Measurements from ENCODE around the gene UHMK1. TPM values are rescaled to one million over a fixed set of nuclear protein-coding genes. Genes with fewer than 3 reads are reported as not detected.

Gene UHMK1
- total RNA-seq, 1 experiment from 2014 or later = 75.1 TPM

GRCh38 chr1:162568802-162569201 is 71.2 kb downstream of the UHMK1 start:
- DNase-seq (ENCODE audit: low read depth, low spot score) = no peak
- intact Hi-C loops (cut with micrococcal nuclease) = loop anchor here (10.0 kb wide), 1 partner anchor 214 kb away; no protein-coding TSS in a partner anchor
- Histone ChIP-seq H3K9me2 (ENCODE audit: insufficient read depth) (no peaks in the 10 kb centered on the region), H3K9me3 (ENCODE audit: control insufficient read depth in 1 of 2, insufficient read depth in 1 of 2, low read depth in 1 of 2, low read length in 2 of 2) (no peaks in the 10 kb centered on the region), H3K27me3 (ENCODE audit: insufficient read depth, low read length) (no peaks in the 10 kb centered on the region), H3K79me2 (ENCODE audit: insufficient read depth, low read length) (peaks cover 70% of the 10 kb centered on the region), H2AFZ (ENCODE audit: low read depth, low read length, poor library complexity, severe bottlenecking) (no peak overlapping the region), H3K4me2 (ENCODE audit: low read length) (no peak overlapping the region), H3K36me3 (ENCODE audit: control insufficient read depth in 1 of 2, insufficient read depth in 2 of 2, low read length in 2 of 2) (peaks cover 6 to 15% of the 10 kb centered on the region in 2 experiments; a peak in 2 of 4 replicates), H3K4me1 (ENCODE audit: control insufficient read depth in 1 of 2, insufficient read depth in 2 of 2, low read length in 2 of 2) (peaks cover 0 to 5% of the 10 kb centered on the region in 2 experiments; a peak in 1 of 4 replicates), H3K27ac (ENCODE audit: low read depth, low read length) (no peak overlapping the region), H3K9ac (ENCODE audit: low read length) (no peak overlapping the region), H3K4me3 (replicated peaks in 1 of 2; ENCODE audit: low read depth in 1 of 2, low read length in 2 of 2) (no peak overlapping the region), H4K20me1 (ENCODE audit: insufficient read depth) (peaks cover 4% of the 10 kb centered on the region; the same call in 1 of the 2 replicates)
- RAD21 ChIA-PET (ENCODE audit: low non-redundant PET in 1 of 2, low total read pairs in 2 of 2, uncharacterized antibody in 2 of 2, unreplicated experiment in 2 of 2) = no interaction called here
- no TSS peak for BruUV-seq (replicated peaks)
- no peak for ATAC-seq
- TF ChIP-seq CTCF (IDR thresholded peaks at IDR 0.05 in 2 of 3, conservative IDR thresholded peaks at IDR 0.05 in 1 of 3; ENCODE audit: borderline replicate concordance in 1 of 3, insufficient read depth in 1 of 3, low read depth in 2 of 3, low read length in 2 of 3) (no peak), EZH2 (IDR thresholded peaks at IDR 0.05) (no peak), SIN3A (IDR thresholded peaks at IDR 0.05; ENCODE audit: low read depth) (no peak), CBX3 (IDR thresholded peaks at IDR 0.05; ENCODE audit: low read depth) (no peak), SRF (IDR thresholded peaks at IDR 0.05; ENCODE audit: low read depth) (no peak), ZFX (IDR thresholded peaks at IDR 0.05) (no peak), YY1 (IDR thresholded peaks at IDR 0.05; ENCODE audit: extremely low read depth, insufficient replicate concordance, low read depth, low read length) (no peak), EZH2phosphoT487 (IDR thresholded peaks at IDR 0.05; ENCODE audit: borderline replicate concordance) (no peak), FOSL1 (IDR thresholded peaks at IDR 0.05; ENCODE audit: low read depth) (no peak), ELF1 (IDR thresholded peaks at IDR 0.05; ENCODE audit: borderline replicate concordance, low read depth) (no peak)
- TF ChIP-seq, protein P1, sequence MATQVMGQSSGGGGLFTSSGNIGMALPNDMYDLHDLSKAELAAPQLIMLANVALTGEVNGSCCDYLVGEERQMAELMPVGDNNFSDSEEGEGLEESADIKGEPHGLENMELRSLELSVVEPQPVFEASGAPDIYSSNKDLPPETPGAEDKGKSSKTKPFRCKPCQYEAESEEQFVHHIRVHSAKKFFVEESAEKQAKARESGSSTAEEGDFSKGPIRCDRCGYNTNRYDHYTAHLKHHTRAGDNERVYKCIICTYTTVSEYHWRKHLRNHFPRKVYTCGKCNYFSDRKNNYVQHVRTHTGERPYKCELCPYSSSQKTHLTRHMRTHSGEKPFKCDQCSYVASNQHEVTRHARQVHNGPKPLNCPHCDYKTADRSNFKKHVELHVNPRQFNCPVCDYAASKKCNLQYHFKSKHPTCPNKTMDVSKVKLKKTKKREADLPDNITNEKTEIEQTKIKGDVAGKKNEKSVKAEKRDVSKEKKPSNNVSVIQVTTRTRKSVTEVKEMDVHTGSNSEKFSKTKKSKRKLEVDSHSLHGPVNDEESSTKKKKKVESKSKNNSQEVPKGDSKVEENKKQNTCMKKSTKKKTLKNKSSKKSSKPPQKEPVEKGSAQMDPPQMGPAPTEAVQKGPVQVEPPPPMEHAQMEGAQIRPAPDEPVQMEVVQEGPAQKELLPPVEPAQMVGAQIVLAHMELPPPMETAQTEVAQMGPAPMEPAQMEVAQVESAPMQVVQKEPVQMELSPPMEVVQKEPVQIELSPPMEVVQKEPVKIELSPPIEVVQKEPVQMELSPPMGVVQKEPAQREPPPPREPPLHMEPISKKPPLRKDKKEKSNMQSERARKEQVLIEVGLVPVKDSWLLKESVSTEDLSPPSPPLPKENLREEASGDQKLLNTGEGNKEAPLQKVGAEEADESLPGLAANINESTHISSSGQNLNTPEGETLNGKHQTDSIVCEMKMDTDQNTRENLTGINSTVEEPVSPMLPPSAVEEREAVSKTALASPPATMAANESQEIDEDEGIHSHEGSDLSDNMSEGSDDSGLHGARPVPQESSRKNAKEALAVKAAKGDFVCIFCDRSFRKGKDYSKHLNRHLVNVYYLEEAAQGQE (IDR thresholded peaks at IDR 0.05; ENCODE audit: low read depth) = no peak
- TF ChIP-seq, protein P2, sequence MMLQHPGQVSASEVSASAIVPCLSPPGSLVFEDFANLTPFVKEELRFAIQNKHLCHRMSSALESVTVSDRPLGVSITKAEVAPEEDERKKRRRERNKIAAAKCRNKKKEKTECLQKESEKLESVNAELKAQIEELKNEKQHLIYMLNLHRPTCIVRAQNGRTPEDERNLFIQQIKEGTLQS (IDR thresholded peaks at IDR 0.05) = no peak
- POLR2A ChIA-PET = no interaction called here
- CTCF ChIA-PET = no interaction called here

Data from HCT116 (cell line).